Endothelial cell of umbilical vein (primary cell): ENCODE results near the gene RBMS2. TPM values are rescaled to one million over a fixed set of nuclear protein-coding genes. Genes with fewer than 3 reads are reported as not detected.

Source experiments
- BruUV-seq: library from RNA; stranded (reverse); fragments of 400-500 nt; replicated peaks from 2 replicates; lab custom pipeline; 2021; lab: Mats Ljungman, UMichigan
- CTCF ChIA-PET: fragments of 300-600, 350-600 bp; sonication (Branson Sonifier 250); formaldehyde crosslinking; loops from one replicate; lab custom pipeline; 2021; ENCODE audit warnings: antibody characterized with exemption, inconsistent platforms; lab: Charles Lee
- POLR2A ChIA-PET: fragments of 300-600, 350-600 bp; sonication (Branson Sonifier 250); formaldehyde crosslinking; loops from one replicate; lab custom pipeline; 2021; ENCODE audit warnings: antibody characterized with exemption, inconsistent platforms; lab: Charles Lee
- DNase-seq: peaks from one replicate; pipeline ENCODE4 v3.0.0-alpha.2; 2011; ENCODE audit warnings: low read depth, low spot score
- FAIRE-seq: peaks from 2 replicates; lab custom pipeline; 2011; peaks lifted over from hg19 to GRCh38; lab: Jason Lieb, UNC
- H2AFZ ChIP-seq: 2 replicates; pipeline ENCODE4 v1.6.0; 2012; ENCODE audit warnings: low read depth, low read length, control low read depth, inconsistent platforms
- H3K27ac ChIP-seq: 2 replicates; pipeline ENCODE4 v1.5.1; 2011; ENCODE audit warnings: low read depth, mild to moderate bottlenecking, control low read depth, low read length, moderate library complexity; ENCODE audit not compliant: insufficient read depth
- H3K27me3 ChIP-seq, 2 experiments: 2 replicates each; pipeline versions ENCODE4 v1.6.0 to v1.6.1; 2011; ENCODE audit warnings: low read length in 2 of 2, mixed read lengths in 1 of 2; ENCODE audit not compliant: control insufficient read depth in 2 of 2, insufficient read depth in 2 of 2
- H3K36me3 ChIP-seq, 2 experiments: 2 replicates in 1 of 2; 3 replicates in 1 of 2; pipeline ENCODE4 v1.5.1; 2011; ENCODE audit warnings: low read length in 2 of 2, mild to moderate bottlenecking in 1 of 2, moderate library complexity in 1 of 2; ENCODE audit not compliant: control insufficient read depth in 2 of 2, insufficient read depth in 2 of 2; ENCODE audit errors: extremely low read depth in 1 of 2
- H3K4me1 ChIP-seq: 3 replicates; pipeline ENCODE4 v1.5.1; 2011; ENCODE audit warnings: mild to moderate bottlenecking, low read length; ENCODE audit not compliant: control insufficient read depth, insufficient read depth; ENCODE audit errors: extremely low read depth
- H3K4me2 ChIP-seq: 2 replicates; pipeline ENCODE4 v1.6.1; 2011; ENCODE audit warnings: low read length, control low read depth, mixed read lengths; ENCODE audit not compliant: insufficient read depth
- H3K4me3 ChIP-seq, 3 experiments: fragments of 200-600 bp in 1 of 3; sonication (generic), shearing (Covaris generic) in 1 of 3; replicated peaks in 1 of 3; 2 replicates each; pipeline ENCODE4 v1.5.1; 2011 to 2016; ENCODE audit warnings: control low read depth in 3 of 3, low read length in 3 of 3, mild to moderate bottlenecking in 2 of 3, inconsistent platforms in 1 of 3, low read depth in 1 of 3, moderate library complexity in 1 of 3; ENCODE audit not compliant: insufficient read depth in 1 of 3
- H3K79me2 ChIP-seq: 2 replicates; pipeline ENCODE4 v1.6.0; 2012; ENCODE audit warnings: low read length, inconsistent platforms; ENCODE audit not compliant: control insufficient read depth, insufficient read depth
- H3K9ac ChIP-seq: replicated peaks from 2 replicates; pipeline ENCODE3; 2011; ENCODE audit warnings: low read length, control low read depth; ENCODE audit not compliant: insufficient read depth; ENCODE audit errors: extremely low read depth
- H3K9me1 ChIP-seq: replicated peaks from 3 replicates; pipeline ENCODE4 v1.6.0; 2011; ENCODE audit warnings: mild to moderate bottlenecking, low read length; ENCODE audit not compliant: control insufficient read depth, insufficient read depth; ENCODE audit errors: extremely low read depth
- H3K9me3 ChIP-seq: replicated peaks from 2 replicates; pipeline ENCODE4 v1.5.1; 2012; ENCODE audit warnings: low read length, inconsistent platforms; ENCODE audit not compliant: control insufficient read depth, insufficient read depth
- H4K20me1 ChIP-seq: replicated peaks from 2 replicates; pipeline ENCODE3; 2011; ENCODE audit warnings: mild to moderate bottlenecking, low read length; ENCODE audit not compliant: control insufficient read depth, insufficient read depth; ENCODE audit errors: extremely low read depth
- GATA2 ChIP-seq: IDR thresholded peaks from 2 replicates; pipeline ENCODE4 v1.7.0; 2011; ENCODE audit warnings: low read depth, mild to moderate bottlenecking, moderate library complexity, mixed read lengths, low read length; ENCODE audit not compliant: insufficient read length, insufficient read depth
- JUN ChIP-seq: IDR thresholded peaks from 2 replicates; pipeline ENCODE4 v1.6.1; 2011; ENCODE audit warnings: borderline replicate concordance, low read depth; ENCODE audit not compliant: insufficient read length, insufficient read depth
- MYC ChIP-seq: IDR thresholded peaks from one replicate; pipeline ENCODE4 v1.6.1; 2011; ENCODE audit warnings: mild to moderate bottlenecking, low read depth, low read length
- POLR2A ChIP-seq: IDR thresholded peaks from 2 replicates; pipeline ENCODE4 v1.6.1; 2012; ENCODE audit warnings: low read depth, mild to moderate bottlenecking, control low read depth, low read length
- dilution Hi-C: fragments of 300-500 bp; cut with MboI; formaldehyde crosslinking; loops from one replicate; pipeline ENCODE4 v1.15.0; 2019; ENCODE audit warnings: low sequenced_read_pairs; ENCODE audit not compliant: extremely low pct_ligation_motif_present
- intact Hi-C: fragments of 100-400 bp; cut with micrococcal nuclease; formaldehyde crosslinking; loops from one replicate; pipeline ENCODE4 v1.10.0; 2022
- polyA plus RNA-seq, 4 experiments: library from polyadenylated mRNA; depleted of rRNA in 3 of 4; stranded (reverse) in 3 of 4; unstranded in 1 of 4; fragments of >200 nt; gene quantifications; 2 replicates each; pipeline versions ENCODE4 v1.2.1 to v1.2.3, GENCODE V29; 2011 to 2012; ENCODE audit warnings: missing spikeins in 1 of 4
- total RNA-seq: library from RNA; stranded (reverse); gene quantifications from 2 replicates; pipeline ENCODE4 v1.2.3, GENCODE V29; 2021
- TF ChIP-seq, protein P1 (sequence below): IDR thresholded peaks from 2 replicates; pipeline ENCODE4 v1.6.1; 2011; ENCODE audit not compliant: insufficient read depth, insufficient read length

Gene RBMS2
- total and polyA plus RNA-seq, 2 donors (not counting 3 experiments of a cell fraction or from before 2014, with no cell fraction given): 66.8 to 103 TPM

DNA sequence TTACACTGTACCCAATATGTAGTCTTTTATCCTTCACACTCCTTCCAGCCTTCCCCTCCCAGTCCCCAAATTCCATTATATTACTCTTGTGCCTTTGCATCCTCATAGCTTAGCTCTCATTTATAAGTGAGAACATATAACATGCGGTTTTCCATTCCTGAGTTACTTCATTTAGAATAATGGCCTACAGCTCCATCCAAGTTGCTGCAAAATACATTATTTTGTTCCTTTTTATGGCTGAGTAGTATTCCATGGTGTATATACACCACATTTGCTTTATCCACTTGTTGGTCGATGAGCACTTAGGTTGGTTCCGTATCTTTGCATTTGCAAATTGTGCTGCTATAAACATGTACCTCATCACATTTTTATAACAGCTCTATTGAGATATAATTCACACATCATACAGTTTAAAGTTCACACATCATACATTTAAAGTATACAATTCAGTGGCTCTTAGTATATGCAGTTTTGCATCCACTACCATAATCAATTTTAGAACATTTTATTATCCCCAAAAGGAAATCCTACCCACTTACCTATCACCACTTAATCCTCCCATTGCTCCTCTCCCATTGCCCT lies 23.5 kb downstream of the RBMS2 start:
- Histone ChIP-seq H3K9ac (no peak overlapping the region), H3K9me1 (no peaks in the 10 kb centered on the region), H3K4me1 (no peaks in the 10 kb centered on the region), H4K20me1 (peaks cover 2% of the 10 kb centered on the region), H3K4me2 (no peak overlapping the region), H3K4me3 (no peak overlapping the region), H3K9me3 (no peaks in the 10 kb centered on the region), H3K27ac (no peak overlapping the region), H3K27me3 (no peaks in the 10 kb centered on the region), H2AFZ (no peak overlapping the region), H3K36me3 (peaks cover 2 to 6% of the 10 kb centered on the region in 2 experiments), H3K79me2 (peaks cover 83% of the 10 kb centered on the region)
- no TSS peak for BruUV-seq
- no peak for FAIRE-seq
- ChIA-PET CTCF (no interaction called here), POLR2A (interaction anchor here (0.6 kb wide), 1 partner anchor 83 kb away, joined by 3 read pairs; no protein-coding TSS in a partner anchor)
- dilution Hi-C loops: no loop called here
- TF ChIP-seq, protein P1, sequence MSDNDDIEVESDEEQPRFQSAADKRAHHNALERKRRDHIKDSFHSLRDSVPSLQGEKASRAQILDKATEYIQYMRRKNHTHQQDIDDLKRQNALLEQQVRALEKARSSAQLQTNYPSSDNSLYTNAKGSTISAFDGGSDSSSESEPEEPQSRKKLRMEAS: no peak
- TF ChIP-seq JUN: no peak
- TF ChIP-seq GATA2: no peak
- TF ChIP-seq MYC: no peak
- intact Hi-C loops: no loop called here
- no peak for DNase-seq

- dilution Hi-C loops: no loop called here
- H4K20me1 ChIP-seq: peaks cover 2% of the 10 kb centered on the region
- H3K9me1 ChIP-seq: no peaks in the 10 kb centered on the region
- H2AFZ ChIP-seq: no peak overlapping the region
- no peaks in the 10 kb centered on the region for H3K4me1 ChIP-seq
- TF ChIP-seq, protein P1: no peak
- no peak for TF ChIP-seq POLR2A
- CTCF ChIA-PET: no interaction called here
- H3K9me3 ChIP-seq: no peaks in the 10 kb centered on the region
- DNase-seq (no peak), FAIRE-seq (no peak)
- no peaks in the 10 kb centered on the region for H3K27me3 ChIP-seq
- intact Hi-C loops: no loop called here
- peaks cover 2 to 3% of the 10 kb centered on the region in 2 experiments for H3K36me3 ChIP-seq
- POLR2A ChIA-PET: no interaction called here
- no peak overlapping the region for H3K9ac ChIP-seq
- H3K4me2 ChIP-seq: no peak overlapping the region
- H3K27ac ChIP-seq: no peak overlapping the region
- no peak overlapping the region for H3K4me3 ChIP-seq
- peaks cover 83% of the 10 kb centered on the region for H3K79me2 ChIP-seq
- BruUV-seq: no TSS peak
Measured at GRCh38 chr12:56546680-56547079, 25.1 kb downstream of the RBMS2 start.
